GM18909 (cell line): ENCODE results near the gene ACADS.
A peak's percentile ranks its signal among the peaks of the same experiment; 100 is the strongest.

Experiments
- ATAC-seq: cut with Tn5 transposase; IDR thresholded peaks from one replicate; pipeline ENCODE4 v1.9.1; 2021; ENCODE audit warnings: mild to moderate bottlenecking; ENCODE audit not compliant: unreplicated experiment, poor library complexity

Gene ACADS

GRCh38 chr12:120699553-120699952, 26.1 kb upstream of the ACADS start:
- ATAC-seq: no peak

DNA sequence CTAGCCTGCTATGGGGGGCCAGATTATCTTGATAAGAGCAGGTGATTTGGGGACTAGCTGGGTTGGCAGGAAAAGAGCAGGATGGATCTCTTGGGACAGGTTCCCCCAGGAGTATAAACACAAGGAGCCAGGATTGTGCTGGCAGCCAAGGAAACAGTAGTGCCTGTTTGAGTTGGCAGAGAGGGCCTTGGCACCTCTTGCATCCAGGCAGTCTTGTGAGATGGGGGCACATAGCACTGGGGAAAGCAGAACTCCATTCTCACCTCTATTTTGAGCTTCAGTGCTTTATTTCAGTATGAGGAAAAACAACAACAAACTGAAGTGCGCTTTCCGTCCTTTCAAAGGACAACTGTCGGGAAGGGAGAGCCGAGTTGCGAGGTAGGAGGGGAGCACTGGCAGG, 24.7 kb upstream of the ACADS start:
- no peak for ATAC-seq

- ATAC-seq: no peak
These were observed 23.0 kb upstream of the ACADS start for GRCh38 chr12:120702637-120703036.

- no peak for ATAC-seq
These were observed 22.2 kb upstream of the ACADS start for GRCh38 chr12:120703311-120703942.

- no peak for ATAC-seq
These were observed 20.0 kb upstream of the ACADS start for GRCh38 chr12:120705618-120706017.

DNA sequence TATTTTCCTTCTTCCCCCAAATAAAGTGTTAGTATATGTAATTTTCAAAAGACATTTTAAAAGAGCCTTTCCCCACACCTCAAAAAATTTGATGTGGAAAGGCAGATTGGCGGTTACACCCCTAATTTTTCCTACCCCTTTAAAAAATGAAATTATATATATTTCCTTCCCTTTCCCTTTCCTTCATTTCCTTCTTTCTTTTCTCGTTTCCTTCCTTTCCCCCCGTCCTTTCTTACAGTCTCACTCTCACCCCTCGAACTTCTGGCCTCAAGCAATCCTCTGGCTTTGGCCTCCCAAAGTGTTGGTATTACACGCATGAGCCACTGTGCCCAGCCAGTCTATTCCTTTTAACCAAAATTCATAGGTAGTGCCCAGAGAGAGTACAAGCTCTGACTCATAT, 19.6 kb upstream of the ACADS start:
- ATAC-seq: no peak

GRCh38 chr12:120708651-120709050, 17.0 kb upstream of the ACADS start:
- no peak for ATAC-seq

DNA sequence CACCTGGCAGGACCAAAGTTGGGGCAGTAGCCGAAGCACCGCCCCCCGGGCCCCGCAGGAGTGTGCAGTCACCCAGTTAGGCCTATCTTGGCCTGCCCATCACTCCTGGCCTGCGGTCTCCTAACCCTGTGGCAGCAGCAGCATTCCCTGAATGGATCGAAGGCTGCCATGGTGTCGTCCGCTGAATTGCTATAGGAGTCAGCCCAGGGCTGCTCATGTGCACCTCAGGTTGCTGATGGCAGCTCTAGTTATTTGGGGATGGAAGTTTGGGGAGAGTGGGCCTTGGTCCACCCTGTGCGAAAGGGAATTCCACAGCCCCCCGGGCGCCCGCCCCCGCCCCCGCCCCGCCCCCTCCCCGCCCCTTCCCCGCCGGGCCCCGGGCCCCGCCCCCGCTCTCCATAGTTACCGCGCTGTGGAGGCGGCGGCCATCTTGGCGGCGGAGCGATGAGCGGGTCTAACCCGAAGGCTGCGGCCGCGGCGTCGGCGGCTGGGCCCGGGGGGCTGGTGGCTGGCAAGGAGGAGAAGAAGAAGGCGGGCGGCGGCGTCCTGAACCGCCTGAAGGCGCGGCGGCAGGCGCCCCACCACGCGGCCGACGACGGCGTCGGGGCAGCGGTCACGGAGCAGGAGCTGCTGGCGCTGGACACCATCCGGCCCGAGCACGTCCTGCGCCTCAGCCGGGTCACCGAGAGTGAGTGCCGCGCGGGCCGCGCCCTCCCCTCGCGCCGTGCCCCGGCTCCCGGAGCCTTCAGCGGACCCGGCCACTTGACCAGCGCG, 15.4 kb upstream of the ACADS start, which contains the start of gene UNC119B:
Gene UNC119B (plus strand): TSS at position 428 of the 774 bp plus-strand sequence. CDS start 17 bp downstream, at position 445.
- peak; percentile 74 for ATAC-seq

GRCh38 chr12:120710805-120711296, 14.8 kb upstream of the ACADS start:
- ATAC-seq: peak; percentile 25

GRCh38 chr12:120711411-120711810, 14.2 kb upstream of the ACADS start:
- ATAC-seq: no peak

DNA sequence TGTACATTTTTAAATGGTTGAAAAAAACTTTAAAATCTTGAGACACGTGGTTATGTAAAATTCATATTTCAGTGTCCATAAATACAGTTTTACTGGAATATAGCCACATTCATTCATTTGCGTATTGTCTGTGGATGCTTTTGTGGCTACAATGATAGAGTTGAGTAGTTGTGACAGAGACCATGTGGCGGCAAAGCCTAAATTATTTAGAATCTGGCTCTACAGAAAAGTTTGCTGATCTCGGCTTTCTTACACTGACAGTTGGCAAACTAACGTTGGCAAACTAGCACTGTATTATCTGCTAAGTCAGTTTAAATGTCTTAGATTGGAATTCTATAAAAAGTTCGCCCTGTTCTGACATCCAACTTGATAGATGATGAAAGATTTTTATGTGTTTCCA, 13.0 kb upstream of the ACADS start:
- no peak for ATAC-seq

GRCh38 chr12:120713861-120714482, 11.7 kb upstream of the ACADS start:
- ATAC-seq: no peak

GRCh38 chr12:120718055-120718454, 7.6 kb upstream of the ACADS start:
- ATAC-seq: no peak

DNA sequence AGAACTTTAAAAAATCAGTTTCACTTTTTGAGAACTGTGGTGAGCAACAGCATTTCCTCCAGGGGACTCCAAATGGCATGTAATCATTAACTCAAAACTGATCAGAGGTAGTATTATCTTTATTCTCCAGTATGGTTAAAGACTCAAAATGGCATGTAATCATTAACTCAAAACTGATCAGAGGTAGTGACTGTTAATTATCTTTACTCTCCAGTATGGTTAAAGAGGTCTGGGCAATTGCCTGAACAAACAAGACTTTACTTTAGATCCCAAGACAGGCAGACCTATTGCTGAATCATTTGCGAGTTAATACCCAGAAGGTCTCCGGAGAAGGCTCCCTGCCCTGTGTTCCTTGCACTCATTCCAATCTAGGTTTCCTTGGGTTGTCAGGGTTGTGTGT, 6.6 kb upstream of the ACADS start:
- ATAC-seq: peak; percentile 51

DNA sequence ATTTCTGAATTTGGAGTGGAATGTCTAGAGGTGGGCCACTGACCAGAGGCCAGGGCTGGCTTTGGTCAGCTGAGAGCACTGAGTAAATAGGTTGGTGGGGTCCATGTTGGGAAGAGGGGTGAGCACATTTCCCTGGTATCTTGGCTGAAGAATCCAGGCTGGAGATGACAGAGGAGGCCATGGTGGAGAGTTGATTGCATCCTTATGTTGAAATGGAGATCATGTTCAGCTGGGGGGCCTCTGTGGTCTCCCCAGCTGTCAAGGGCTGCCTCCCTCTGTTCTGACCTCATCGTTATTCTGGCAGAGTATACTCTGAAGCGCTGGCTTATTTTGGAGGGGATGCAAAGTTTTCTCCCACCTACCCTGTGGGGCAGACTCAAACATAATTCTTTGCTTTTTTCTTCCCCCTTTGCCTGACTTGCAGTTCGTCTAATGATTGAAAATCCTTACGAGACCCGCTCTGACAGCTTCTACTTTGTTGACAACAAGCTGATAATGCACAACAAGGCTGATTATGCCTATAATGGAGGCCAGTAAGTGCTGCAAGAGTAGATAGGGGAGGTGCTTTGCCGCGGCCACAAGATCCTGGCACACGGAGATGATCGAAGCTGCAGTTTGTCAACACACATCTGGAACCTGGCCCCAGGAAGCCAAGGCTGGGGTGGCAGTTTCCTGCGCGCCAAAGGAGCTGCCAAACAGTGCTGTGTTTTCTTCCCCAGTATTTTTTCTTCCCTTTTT, 6.0 kb upstream of the ACADS start:
- ATAC-seq: no peak

GRCh38 chr12:120720234-120720986, 5.2 kb upstream of the ACADS start:
- no peak for ATAC-seq

DNA sequence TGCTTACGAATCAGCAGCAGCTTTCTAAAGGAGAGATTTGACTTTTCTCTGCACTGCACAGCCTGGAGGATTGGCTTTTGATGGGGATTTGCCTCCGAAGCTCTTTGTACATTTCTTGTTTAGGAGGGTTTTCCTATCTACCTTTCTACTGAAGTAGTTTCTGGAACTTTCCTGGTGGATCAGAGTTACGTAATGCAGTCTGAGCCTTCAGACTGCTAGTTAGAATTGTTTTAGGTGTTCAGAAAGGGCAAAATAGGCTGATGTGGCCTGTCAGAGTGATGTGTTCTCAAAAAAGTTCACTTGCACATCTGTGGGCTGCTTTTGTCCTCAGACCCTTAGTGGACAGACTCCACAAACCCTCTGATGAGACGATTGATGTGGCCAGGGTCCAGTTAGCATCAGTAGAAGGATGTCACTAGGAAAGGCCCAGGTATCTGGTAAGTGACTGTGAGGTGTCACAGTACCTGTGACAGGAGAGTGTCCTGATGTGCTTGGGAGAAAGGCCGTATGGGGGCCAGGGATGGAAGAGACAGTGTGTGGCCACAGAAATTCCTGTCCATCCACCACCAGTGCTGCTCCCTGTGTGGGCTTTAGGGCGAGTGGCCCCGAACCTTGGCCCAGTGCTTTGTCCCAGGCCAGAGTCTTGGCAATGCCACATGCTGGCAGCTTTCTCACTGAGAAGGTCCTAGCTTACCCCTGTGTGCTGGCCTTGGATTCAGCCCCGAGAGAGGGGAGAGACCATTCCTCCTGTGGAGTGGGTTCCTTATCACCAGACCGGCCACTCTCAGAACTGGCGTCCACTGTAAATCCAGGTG, 4.4 kb upstream of the ACADS start:
- no peak for ATAC-seq

DNA sequence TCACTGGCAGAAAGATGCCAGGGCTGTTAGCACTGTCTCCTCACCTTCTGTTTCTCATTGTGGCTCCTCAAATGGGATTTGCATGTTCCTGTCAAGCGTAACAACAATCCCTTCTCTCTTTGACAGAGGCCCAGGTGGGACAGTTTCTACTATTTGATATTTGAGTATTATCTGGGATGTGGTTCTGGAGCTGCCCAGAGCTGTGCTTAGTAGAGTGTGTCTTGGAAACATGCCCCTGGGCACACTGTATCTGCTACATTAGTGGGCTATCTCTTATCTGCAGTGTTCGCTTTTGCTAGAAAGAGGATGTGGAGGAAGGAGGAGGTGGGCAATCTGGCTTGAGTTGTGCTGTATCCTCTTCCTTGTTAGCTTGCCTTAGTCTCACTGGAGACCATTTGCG, 3.8 kb upstream of the ACADS start:
- no peak for ATAC-seq

- ATAC-seq: no peak
These were observed 2.8 kb upstream of the ACADS start for GRCh38 chr12:120722784-120723183.
